Measurements from ENCODE around the gene UBC. TPM values are rescaled to one million over a fixed set of nuclear protein-coding genes. Genes with fewer than 3 reads are reported as not detected.

Gene UBC
- total RNA-seq, 1 experiment from 2014 or later = 880 TPM

GRCh38 chr12:124878795-124879516, 35.5 kb downstream of the UBC start:
- Histone ChIP-seq H3K27me3 (replicated peaks; ENCODE audit: control insufficient read depth, insufficient read depth, low read length) (no peaks in the 10 kb centered on the region), H3K4me3 (ENCODE audit: low read depth, low read length) (no peak overlapping the region), H3K9me3 (no peaks in the 10 kb centered on the region), H3K36me3 (ENCODE audit: control insufficient read depth, insufficient read depth, low read length) (no peaks in the 10 kb centered on the region), H3K4me1 (peaks cover 21% of the 10 kb centered on the region)
- no peak overlapping the region for H3K27ac Mint-ChIP-seq (ENCODE audit: unreplicated experiment)
- H3K9me3 Mint-ChIP-seq (ENCODE audit: unreplicated experiment) = no peaks in the 10 kb centered on the region
- TF ChIP-seq, protein P1, sequence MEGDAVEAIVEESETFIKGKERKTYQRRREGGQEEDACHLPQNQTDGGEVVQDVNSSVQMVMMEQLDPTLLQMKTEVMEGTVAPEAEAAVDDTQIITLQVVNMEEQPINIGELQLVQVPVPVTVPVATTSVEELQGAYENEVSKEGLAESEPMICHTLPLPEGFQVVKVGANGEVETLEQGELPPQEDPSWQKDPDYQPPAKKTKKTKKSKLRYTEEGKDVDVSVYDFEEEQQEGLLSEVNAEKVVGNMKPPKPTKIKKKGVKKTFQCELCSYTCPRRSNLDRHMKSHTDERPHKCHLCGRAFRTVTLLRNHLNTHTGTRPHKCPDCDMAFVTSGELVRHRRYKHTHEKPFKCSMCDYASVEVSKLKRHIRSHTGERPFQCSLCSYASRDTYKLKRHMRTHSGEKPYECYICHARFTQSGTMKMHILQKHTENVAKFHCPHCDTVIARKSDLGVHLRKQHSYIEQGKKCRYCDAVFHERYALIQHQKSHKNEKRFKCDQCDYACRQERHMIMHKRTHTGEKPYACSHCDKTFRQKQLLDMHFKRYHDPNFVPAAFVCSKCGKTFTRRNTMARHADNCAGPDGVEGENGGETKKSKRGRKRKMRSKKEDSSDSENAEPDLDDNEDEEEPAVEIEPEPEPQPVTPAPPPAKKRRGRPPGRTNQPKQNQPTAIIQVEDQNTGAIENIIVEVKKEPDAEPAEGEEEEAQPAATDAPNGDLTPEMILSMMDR (IDR thresholded peaks at IDR 0.05; ENCODE audit: insufficient read depth in 1 of 2, low read depth in 1 of 2, low read length in 1 of 2, severe bottlenecking in 1 of 2, unreplicated experiment in 1 of 2) = no peak
- no peak for DNase-seq
- peaks cover 6% of the 10 kb centered on the region for H3K36me3 Mint-ChIP-seq (ENCODE audit: insufficient read depth, unreplicated experiment)
- BruUV-seq (replicated peaks) = no TSS peak
- intact Hi-C loops (cut with micrococcal nuclease; ENCODE audit: unreplicated experiment) = no loop called here
- no peaks in the 10 kb centered on the region for H3K27me3 Mint-ChIP-seq (ENCODE audit: insufficient read depth, unreplicated experiment)
- no peak overlapping the region for H3K4me3 Mint-ChIP-seq (ENCODE audit: unreplicated experiment)
- peaks cover 10% of the 10 kb centered on the region for H3K4me1 Mint-ChIP-seq (ENCODE audit: low read depth, unreplicated experiment)
- POLR2A ChIA-PET = interaction anchor here (0.6 kb wide), 1 partner anchor 61 kb away, joined by 3 read pairs; no protein-coding TSS in a partner anchor
- CTCF ChIA-PET = no interaction called here

DNA sequence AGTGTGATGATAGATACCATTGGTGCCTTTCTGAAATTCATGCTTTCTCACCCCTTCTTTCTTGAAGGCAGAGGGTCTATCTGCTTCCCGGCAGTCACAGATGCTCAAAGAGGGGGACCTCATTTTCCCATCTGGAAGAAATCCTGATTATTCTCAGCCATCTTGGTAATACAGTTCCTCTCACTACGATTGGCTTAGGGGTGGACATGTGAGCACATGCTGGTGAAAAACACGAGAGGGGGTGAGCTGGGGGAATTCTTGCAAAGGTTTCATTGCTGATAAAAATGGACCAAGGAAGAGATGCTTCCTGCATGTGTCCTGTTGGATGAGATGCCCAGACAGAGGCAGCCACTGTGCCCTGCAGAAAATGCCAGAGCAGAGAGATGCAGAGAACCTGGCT, 37.0 kb downstream of the UBC start:
- peaks cover 10% of the 10 kb centered on the region; the same call in 1 of the 2 replicates for H3K4me1 ChIP-seq
- H3K4me3 ChIP-seq (ENCODE audit: low read depth, low read length) = no peak overlapping the region
- CTCF ChIA-PET = no interaction called here
- Mint-ChIP-seq H3K4me1 (ENCODE audit: low read depth, unreplicated experiment) (peaks cover 7% of the 10 kb centered on the region), H3K9me3 (ENCODE audit: unreplicated experiment) (no peaks in the 10 kb centered on the region), H3K27me3 (ENCODE audit: insufficient read depth, unreplicated experiment) (no peaks in the 10 kb centered on the region), H3K4me3 (ENCODE audit: unreplicated experiment) (no peak overlapping the region), H3K27ac (ENCODE audit: unreplicated experiment) (no peak overlapping the region), H3K36me3 (ENCODE audit: insufficient read depth, unreplicated experiment) (no peaks in the 10 kb centered on the region)
- intact Hi-C loops (cut with micrococcal nuclease; ENCODE audit: unreplicated experiment) = no loop called here
- H3K36me3 ChIP-seq (ENCODE audit: control insufficient read depth, insufficient read depth, low read length) = no peaks in the 10 kb centered on the region
- H3K9me3 ChIP-seq = no peaks in the 10 kb centered on the region
- POLR2A ChIA-PET = no interaction called here
- DNase-seq = no peak
- no TSS peak for BruUV-seq (replicated peaks)
- TF ChIP-seq, protein P1 (IDR thresholded peaks at IDR 0.05; ENCODE audit: insufficient read depth in 1 of 2, low read depth in 1 of 2, low read length in 1 of 2, severe bottlenecking in 1 of 2, unreplicated experiment in 1 of 2) = no peak
- H3K27me3 ChIP-seq (replicated peaks; ENCODE audit: control insufficient read depth, insufficient read depth, low read length) = no peaks in the 10 kb centered on the region

DNA sequence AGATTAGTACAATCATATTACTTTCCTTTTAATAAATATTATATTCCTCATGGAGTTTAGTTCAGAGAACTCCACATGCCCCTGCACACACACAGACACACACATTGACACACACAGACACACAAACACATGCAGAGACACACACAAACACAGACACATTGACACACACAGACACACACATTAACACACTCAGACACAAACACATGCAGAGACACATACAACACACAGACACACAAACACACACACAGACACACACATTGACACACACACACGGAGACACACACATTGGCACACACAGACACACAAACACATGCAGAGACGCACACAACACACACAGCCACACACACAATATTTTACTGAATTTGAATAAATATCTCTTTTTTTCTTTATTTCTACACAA, 38.3 kb downstream of the UBC start:
- Histone ChIP-seq H3K27me3 (replicated peaks; ENCODE audit: control insufficient read depth, insufficient read depth, low read length) (no peaks in the 10 kb centered on the region), H3K9me3 (no peaks in the 10 kb centered on the region), H3K4me1 (peaks cover 14% of the 10 kb centered on the region; the same call in 1 of the 2 replicates), H3K4me3 (ENCODE audit: low read depth, low read length) (no peak overlapping the region), H3K36me3 (ENCODE audit: control insufficient read depth, insufficient read depth, low read length) (no peaks in the 10 kb centered on the region)
- intact Hi-C loops (cut with micrococcal nuclease; ENCODE audit: unreplicated experiment) = no loop called here
- POLR2A ChIA-PET = no interaction called here
- no peaks in the 10 kb centered on the region for H3K36me3 Mint-ChIP-seq (ENCODE audit: insufficient read depth, unreplicated experiment)
- H3K27ac Mint-ChIP-seq (ENCODE audit: unreplicated experiment) = peak overlapping the region; percentile 0
- H3K4me1 Mint-ChIP-seq (ENCODE audit: low read depth, unreplicated experiment) = peaks cover 7% of the 10 kb centered on the region
- H3K4me3 Mint-ChIP-seq (ENCODE audit: unreplicated experiment) = no peak overlapping the region
- TF ChIP-seq, protein P1 (IDR thresholded peaks at IDR 0.05; ENCODE audit: insufficient read depth in 1 of 2, low read depth in 1 of 2, low read length in 1 of 2, severe bottlenecking in 1 of 2, unreplicated experiment in 1 of 2) = no peak
- H3K9me3 Mint-ChIP-seq (ENCODE audit: unreplicated experiment) = no peaks in the 10 kb centered on the region
- no peaks in the 10 kb centered on the region for H3K27me3 Mint-ChIP-seq (ENCODE audit: insufficient read depth, unreplicated experiment)
- CTCF ChIA-PET = no interaction called here
- no TSS peak for BruUV-seq (replicated peaks)
- no peak for DNase-seq

Data from Caco-2 (cell line).